MG63 (cell line): ENCODE results near the gene CCNE1. TPM values are rescaled to one million over a fixed set of nuclear protein-coding genes. Genes with fewer than 3 reads are reported as not detected.
A peak's percentile ranks its signal among the peaks of the same experiment; 100 is the strongest.

ENCODE experiments used
- DNase-seq: peaks from one replicate; pipeline ENCODE4 v3.0.0-alpha.2; 2020
- H3K27me3 ChIP-seq: fragments of 250-450 bp; sonication (Bioruptor Pico); 2 replicates; pipeline ENCODE4 v1.5.1; 2020; ENCODE audit warnings: mild to moderate bottlenecking, moderate library complexity
- H3K36me3 ChIP-seq: fragments of 250-450 bp; sonication (Bioruptor Pico); 2 replicates; pipeline ENCODE4 v1.5.1; 2020; ENCODE audit warnings: mild to moderate bottlenecking, moderate library complexity
- H3K4me3 ChIP-seq: fragments of 250-450 bp; sonication (Bioruptor Pico); 2 replicates; pipeline ENCODE4 v1.5.1; 2020; ENCODE audit warnings: mild to moderate bottlenecking, moderate library complexity
- H3K9me3 ChIP-seq: fragments of 250-450 bp; sonication (Bioruptor Pico); 2 replicates; pipeline ENCODE4 v1.5.1; 2020; ENCODE audit warnings: mild to moderate bottlenecking, moderate library complexity
- total RNA-seq: library from RNA; depleted of rRNA; stranded (reverse); fragments of >200 nt; shearing (Covaris generic); gene quantifications from 2 replicates; pipeline ENCODE4 v1.2.3, GENCODE V29; 2014; ENCODE audit warnings: low replicate concordance

Gene CCNE1
- total RNA-seq, 1 experiment from 2014 or later, result 11.3 TPM

DNA sequence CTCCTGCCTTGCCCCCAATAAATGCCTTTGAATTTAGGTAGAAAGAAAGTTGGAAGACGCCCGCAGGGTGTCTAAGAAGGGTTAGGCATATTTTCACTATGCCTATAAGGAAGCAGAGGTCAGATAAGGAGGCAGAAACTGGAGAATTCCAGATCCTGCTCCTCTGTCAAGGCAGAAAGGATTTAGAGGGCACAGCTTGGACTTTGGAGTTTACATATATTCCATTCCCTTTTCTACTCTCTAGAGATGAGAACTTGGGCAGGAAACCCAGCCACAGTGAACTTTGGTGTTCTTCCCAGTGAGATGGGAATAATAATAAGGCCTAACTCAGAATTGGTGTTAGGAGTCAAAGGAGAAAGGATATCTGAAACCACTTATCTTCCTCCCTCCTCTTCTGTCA, 37.4 kb downstream of the CCNE1 start:
- Histone ChIP-seq H3K9me3 (no peaks in the 10 kb centered on the region; the same call in 1 of the 2 replicates), H3K27me3 (no peaks in the 10 kb centered on the region; the same call in 1 of the 2 replicates), H3K4me3 (no peak overlapping the region), H3K36me3 (no peaks in the 10 kb centered on the region)
- no peak for DNase-seq

DNA sequence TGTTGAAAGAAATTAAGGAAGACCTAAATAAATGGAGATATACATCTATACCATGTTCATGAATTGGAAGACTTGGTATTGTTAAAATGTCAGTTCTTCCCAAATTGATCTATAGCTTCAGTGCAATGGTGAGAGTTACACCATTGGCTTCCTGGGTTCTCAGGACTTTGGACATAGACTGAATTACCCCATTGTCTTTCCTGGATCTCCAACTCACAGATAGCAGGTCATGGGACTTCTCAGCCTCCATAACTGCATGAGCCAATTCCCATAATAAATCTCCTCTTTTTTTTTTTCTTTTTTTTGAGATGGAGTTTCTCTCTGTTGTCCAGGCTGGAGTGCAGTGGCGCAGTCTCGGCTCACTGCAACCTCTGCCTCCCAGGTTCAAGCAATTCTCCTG, 38.7 kb downstream of the CCNE1 start:
- Histone ChIP-seq H3K9me3 (no peaks in the 10 kb centered on the region; the same call in 1 of the 2 replicates), H3K4me3 (no peak overlapping the region), H3K36me3 (no peaks in the 10 kb centered on the region), H3K27me3 (no peaks in the 10 kb centered on the region; the same call in 1 of the 2 replicates)
- DNase-seq, result no peak

DNA sequence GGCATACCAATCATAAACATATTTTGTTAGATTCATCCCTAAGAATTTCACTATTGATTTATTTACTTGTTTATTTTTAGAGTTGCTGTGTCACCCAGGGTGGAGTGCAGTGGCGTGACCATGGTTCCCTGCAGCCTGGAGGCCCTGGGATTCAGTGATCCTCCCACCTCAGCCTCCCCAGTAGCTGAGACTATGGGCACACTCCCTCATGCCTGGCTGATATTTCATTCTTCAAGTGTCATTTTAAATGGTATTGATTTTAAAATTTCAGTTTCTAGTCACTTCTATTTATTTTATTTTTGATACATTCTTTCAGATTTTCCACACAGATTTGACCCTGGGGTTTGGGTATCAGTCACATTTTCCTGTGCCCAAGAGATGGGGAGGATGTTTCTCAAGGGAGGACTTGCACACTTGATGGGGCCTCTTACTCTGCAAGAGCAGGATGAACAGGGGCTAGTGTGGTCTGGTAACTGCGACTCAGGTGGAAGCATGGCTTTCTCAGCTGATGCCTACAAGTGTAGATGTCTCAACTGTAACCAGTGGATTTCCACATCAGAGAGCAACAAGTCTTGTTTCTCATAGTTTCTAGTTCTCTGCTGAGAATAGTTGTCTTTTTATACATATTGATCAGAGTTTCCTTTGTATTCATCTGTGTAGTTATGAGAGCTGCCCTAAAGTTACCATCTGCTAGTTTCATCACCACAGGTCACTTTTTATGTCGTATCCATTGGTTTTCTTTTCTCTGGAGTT, 40.2 kb downstream of the CCNE1 start:
- Histone ChIP-seq H3K9me3 (no peaks in the 10 kb centered on the region; the same call in 1 of the 2 replicates), H3K36me3 (no peaks in the 10 kb centered on the region)
- no peak for DNase-seq

DNA sequence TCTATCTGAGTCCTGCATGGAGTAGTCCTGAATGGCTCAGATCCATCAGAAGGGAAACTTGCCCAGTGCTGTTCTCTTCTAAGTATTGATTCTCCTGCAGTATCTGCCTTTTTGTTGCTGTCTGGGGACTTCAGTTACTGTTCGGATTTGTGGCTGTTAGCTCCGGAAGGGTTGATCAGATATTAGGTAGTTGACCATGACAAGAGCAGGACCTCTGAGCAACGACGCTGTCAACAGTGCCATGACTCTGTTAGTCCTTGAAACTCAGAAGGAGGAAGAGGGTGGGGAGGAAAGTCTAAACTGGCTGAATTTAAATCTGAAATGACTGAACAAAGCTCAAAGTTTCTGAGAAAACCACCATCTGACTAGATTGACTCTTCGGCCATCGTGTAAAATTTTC, 42.2 kb downstream of the CCNE1 start:
- no peaks in the 10 kb centered on the region; the same call in 1 of the 2 replicates for H3K9me3 ChIP-seq
- no peaks in the 10 kb centered on the region; the same call in 1 of the 2 replicates for H3K27me3 ChIP-seq
- DNase-seq, result no peak
- no peak overlapping the region for H3K4me3 ChIP-seq
- H3K36me3 ChIP-seq, result no peaks in the 10 kb centered on the region

More for the DNA sequence above, 40.2 kb downstream of the CCNE1 start:
- Histone ChIP-seq H3K4me3 (no peak overlapping the region), H3K27me3 (no peaks in the 10 kb centered on the region; the same call in 1 of the 2 replicates)

DNA sequence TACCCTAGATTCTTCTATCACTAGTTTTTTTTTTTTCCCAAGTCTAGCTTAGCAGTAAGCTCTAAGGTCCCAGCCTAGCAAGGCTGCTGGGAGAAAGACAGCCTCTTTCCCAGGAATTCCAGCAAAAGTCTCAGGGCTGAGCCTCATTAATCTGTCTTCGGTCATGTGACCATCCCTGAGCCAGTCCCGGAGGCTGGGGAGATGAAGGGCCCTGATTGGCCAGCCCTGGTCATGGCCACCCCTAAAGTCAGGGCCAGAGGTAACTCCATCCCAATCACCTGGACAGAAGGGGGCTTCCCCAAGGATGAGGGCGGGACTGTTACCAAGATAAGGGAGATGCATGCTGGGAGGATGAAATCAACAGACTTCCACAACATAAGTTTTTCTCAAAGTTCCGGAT, 43.3 kb downstream of the CCNE1 start:
- Histone ChIP-seq H3K4me3 (no peak overlapping the region), H3K36me3 (no peaks in the 10 kb centered on the region), H3K9me3 (no peaks in the 10 kb centered on the region; the same call in 1 of the 2 replicates), H3K27me3 (no peaks in the 10 kb centered on the region; the same call in 1 of the 2 replicates)
- no peak for DNase-seq

DNA sequence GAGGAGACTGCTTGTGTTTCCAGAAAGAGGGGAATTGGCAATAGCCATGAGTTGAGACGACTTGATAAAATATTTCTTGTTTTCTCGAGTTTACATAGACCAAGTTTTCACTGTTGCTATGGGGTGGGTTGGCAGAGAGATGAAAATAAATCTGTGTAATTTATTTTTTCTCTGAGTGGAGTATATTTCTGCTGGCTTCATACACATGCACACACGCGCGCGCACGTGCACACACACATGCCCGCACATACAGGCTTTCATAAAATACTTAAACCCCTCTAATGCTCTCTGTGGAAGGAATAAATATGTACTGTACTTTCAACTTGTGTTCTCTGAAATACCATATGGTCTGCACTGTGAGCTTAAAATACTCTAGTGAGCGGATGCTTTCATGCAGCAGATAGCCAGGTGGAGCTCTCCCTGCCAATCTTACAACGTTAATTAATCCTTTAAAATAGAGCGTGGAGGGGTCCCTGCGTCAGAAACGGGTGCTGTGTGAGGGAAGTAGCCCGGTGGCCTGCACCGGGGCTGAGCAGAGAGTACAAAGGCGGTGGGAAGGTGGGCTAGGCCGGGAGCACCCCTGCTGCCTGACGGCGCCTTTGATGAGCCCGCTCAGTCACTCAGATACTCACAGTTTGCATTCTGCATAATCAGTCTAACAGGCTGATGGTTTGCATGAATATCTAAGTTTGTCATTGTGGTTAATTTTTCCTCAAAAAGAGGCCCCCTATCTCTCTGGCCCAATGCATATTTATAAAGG, 44.1 kb downstream of the CCNE1 start:
- Histone ChIP-seq H3K4me3 (no peak overlapping the region), H3K27me3 (no peaks in the 10 kb centered on the region; the same call in 1 of the 2 replicates), H3K9me3 (no peaks in the 10 kb centered on the region; the same call in 1 of the 2 replicates), H3K36me3 (no peaks in the 10 kb centered on the region)
- DNase-seq, result no peak

DNA sequence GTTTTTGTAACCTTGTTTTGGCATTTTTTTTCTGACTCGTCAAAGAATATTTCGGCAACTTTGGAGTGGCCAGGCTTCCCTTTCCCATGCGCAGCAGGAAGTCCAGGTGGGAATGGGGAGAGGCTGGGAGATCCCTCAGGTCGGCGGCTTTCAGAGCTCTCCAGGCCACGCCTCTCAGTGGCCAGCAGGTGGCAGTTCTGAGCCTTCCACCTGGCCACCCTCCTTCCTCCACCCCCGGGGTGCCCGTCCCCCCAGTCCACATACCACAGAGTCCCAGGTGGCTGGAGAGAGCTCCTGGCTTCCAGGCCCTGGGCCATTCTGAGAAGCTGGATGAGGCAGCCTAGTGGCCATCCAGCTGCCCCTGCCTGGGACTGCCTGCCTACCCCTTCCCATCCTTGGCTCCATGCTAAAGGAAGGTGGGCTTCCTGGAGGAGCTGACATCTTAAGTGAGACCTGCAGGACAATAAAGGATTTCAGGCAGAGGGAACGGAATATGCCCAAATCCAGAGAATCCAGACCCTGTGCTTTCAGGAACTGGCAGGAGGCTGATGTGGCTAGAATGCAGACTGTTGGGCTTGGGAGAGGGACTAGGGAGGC, 46.3 kb downstream of the CCNE1 start:
- Histone ChIP-seq H3K9me3 (no peaks in the 10 kb centered on the region), H3K36me3 (no peaks in the 10 kb centered on the region), H3K4me3 (no peak overlapping the region), H3K27me3 (no peaks in the 10 kb centered on the region)
- no peak for DNase-seq

DNA sequence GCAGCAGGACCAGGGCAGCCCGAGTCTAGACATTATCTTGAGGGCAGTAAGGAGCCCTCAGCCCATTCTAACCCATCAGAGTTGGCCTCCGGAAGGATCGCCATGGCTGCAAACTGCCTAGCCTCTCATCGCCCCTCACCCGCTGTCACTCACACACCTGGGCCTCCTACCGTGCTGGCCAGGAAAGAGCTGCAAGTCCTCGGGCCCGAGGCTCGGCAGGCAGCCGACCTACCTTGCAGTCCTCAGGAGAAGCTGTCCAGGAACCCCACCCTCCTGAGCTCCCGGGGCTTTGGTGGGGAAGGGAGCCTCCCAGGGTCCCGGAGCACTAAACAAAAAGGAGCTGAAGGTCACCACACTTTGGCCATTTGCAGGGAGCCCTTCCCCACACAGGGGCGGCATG, 46.8 kb downstream of the CCNE1 start:
- no peak for DNase-seq
- Histone ChIP-seq H3K36me3 (no peaks in the 10 kb centered on the region), H3K27me3 (no peaks in the 10 kb centered on the region), H3K4me3 (no peak overlapping the region), H3K9me3 (no peaks in the 10 kb centered on the region)

DNA sequence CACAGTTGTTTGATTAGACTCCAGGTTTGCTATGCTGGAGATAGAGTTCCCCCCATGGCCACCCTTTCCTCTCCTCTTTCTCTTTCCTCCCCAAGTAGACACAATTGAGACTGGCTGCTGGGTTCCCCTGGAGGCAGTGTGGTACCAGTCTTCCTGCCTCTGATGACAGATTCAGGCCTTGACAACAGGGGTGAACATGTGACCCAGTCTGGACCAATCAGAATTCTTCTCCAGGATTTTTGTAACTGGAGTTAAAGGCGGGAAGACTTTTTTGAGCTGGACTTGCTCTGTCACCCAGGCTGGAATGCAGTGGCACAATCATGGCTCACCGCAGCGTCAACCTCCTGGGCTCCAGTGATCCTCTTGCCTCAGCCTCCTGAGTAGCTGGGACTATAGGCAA, 48.7 kb downstream of the CCNE1 start:
- no peak for DNase-seq
- no peaks in the 10 kb centered on the region for H3K36me3 ChIP-seq
- peaks cover 5% of the 10 kb centered on the region; the same call in 1 of the 2 replicates for H3K27me3 ChIP-seq
- no peaks in the 10 kb centered on the region for H3K9me3 ChIP-seq
- H3K4me3 ChIP-seq, result no peak overlapping the region

DNA sequence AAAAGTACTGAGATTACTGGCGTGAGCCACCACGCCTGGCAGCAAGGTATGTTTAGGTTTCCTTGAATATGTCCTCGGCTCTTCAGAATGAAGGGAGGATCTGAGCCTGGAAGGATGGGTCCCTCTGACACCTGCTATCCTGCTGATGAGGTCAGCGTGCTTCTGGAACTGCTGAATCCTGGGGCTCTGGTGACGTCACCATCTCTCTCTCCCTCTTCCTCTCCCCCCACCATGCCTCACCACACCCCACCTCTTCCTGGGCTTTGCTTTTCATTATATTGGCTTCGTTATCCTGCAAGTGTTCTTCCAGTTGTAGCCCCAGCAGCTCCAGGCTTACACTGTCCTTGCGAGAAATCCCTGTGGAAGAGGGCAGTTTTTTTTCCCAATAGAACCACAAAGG, 49.8 kb downstream of the CCNE1 start:
- Histone ChIP-seq H3K27me3 (peaks cover 6% of the 10 kb centered on the region; the same call in 1 of the 2 replicates), H3K4me3 (no peak overlapping the region), H3K9me3 (no peaks in the 10 kb centered on the region; the same call in 1 of the 2 replicates), H3K36me3 (no peaks in the 10 kb centered on the region)
- no peak for DNase-seq

DNA sequence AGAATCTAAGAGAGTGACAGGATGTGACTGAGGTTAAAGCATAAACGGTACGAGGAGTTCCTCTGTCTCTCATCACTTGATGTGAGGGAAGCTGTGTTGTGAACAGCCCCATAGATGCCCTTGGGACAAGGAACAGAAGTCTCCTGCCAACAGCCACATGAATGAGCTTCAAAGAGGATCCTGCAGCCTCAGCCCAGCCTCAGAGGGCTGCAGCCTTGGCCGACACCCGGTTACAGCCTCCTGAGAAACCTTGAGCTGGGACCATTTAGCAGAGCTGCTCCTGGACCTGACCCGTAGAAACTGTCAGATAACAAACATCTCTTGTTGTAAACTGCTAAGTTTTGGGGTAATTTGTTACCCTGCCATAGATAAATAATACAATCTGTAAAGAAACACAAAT, 54.2 kb downstream of the CCNE1 start:
- Histone ChIP-seq H3K4me3 (no peak overlapping the region), H3K36me3 (no peaks in the 10 kb centered on the region), H3K27me3 (peaks cover 8% of the 10 kb centered on the region; the same call in 1 of the 2 replicates), H3K9me3 (peaks cover 4% of the 10 kb centered on the region; the same call in 1 of the 2 replicates)
- no peak for DNase-seq

DNA sequence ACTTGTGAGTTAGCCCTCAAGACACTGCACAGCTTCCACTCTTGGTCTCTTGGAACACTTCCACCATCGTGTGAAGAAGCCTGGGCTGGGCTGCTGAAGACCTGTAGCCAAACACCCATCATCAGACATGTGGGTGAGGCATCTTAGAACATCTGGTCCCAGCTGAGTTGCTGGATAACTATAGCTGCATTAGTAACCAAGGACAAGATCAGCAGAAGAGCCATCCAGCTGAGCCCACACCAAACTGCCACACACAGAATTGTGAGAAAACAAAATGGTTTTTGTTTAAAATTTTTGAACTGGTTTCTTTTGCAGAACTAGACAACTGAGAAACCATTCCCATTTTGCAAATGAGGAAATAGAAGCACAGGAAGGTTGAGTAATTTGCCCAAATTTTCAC, 56.2 kb downstream of the CCNE1 start:
- Histone ChIP-seq H3K27me3 (peaks cover 8% of the 10 kb centered on the region; the same call in 1 of the 2 replicates), H3K4me3 (no peak overlapping the region), H3K36me3 (no peaks in the 10 kb centered on the region), H3K9me3 (peaks cover 4% of the 10 kb centered on the region; the same call in 1 of the 2 replicates)
- DNase-seq, result no peak

DNA sequence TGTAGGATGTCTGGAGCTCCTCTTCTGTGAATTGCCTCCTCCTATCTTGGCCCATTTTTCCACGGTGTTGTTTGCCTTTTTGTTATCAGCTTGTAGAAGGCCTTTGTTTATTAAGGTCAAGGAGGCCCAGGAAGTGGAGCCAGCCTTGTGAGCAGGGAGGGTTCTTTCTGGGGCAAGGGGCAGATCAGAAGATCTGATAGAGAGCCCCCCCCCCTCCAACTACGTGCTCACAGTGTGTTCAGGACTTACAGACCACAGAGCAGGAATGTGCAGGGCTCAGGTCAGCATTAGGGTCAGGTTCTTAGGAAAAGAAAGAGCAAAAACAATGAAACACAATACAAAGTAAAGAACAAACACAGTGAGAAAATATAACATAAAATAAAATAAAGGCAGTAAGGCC, 59.4 kb downstream of the CCNE1 start:
- H3K4me3 ChIP-seq, result no peak overlapping the region
- H3K27me3 ChIP-seq, result peaks cover 2% of the 10 kb centered on the region; the same call in 1 of the 2 replicates
- DNase-seq, result no peak
- peaks cover 4% of the 10 kb centered on the region; the same call in 1 of the 2 replicates for H3K9me3 ChIP-seq
- H3K36me3 ChIP-seq, result no peaks in the 10 kb centered on the region

DNA sequence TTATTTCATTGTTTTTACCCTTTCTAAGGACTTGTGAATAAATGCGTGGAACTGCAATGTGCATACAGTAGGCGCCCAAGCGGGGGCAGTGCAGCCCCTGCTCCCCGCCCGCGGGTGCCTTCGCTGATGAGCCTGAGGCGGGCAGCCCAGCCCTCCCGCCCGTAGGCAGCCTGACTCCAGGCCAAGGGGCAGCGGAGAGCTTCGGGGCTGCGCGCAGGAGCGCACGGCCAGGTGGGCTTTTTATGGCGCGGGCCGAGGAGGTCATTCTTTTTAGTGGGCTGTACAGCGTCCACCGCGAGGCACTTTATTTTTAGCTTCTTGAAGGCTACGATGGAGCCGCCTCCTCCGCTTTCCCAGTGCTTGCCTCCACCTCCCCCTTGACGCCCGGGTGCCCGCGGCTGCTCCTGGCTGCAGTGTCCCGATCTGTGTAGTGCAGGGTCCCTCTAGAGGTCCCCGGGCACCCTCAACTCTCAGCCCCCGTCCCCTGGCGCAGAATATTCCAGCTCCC, 60.5 kb downstream of the CCNE1 start:
- Histone ChIP-seq H3K4me3 (no peak overlapping the region), H3K9me3 (no peaks in the 10 kb centered on the region), H3K36me3 (no peaks in the 10 kb centered on the region), H3K27me3 (no peaks in the 10 kb centered on the region)
- DNase-seq, result no peak

DNA sequence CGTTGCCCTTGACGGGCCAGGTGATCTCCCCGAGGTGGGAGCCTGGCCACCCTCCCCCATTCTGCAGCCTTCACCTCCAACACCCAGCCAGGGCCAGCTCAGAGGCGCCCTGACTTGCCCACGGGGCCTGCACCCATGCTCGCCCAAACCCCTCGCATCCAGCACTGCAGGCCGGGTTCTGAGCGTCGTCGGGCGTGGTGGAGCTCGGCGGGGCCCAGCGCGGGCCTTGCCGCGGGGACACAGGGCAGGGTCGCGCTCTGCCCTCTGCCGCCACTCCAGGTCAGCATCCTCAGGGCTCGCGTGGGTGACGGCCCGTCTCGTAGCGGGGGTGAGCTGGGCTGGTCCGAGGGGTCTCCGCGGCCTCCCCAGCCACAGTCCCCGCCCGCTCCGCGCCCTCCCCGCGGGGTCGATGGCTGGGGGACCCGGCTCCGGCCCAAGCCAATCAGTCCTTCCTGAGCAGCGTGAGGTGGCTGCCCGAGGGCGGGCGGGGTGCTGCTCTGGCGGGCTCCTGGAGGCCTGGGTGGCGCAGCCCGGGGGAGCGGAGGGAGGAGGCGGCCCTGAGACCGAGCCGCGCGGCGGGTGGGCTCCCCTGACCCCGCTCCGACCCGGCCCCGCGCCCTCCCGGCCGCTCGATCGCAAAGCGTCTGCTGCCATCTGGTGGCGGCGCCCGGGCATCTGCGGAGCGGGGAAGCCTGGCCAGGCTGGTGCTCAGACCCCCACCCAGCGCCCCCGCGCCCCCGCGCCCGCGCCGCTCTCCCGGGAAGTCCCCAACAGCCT, 61.4 kb downstream of the CCNE1 start:
- no peaks in the 10 kb centered on the region for H3K27me3 ChIP-seq
- H3K9me3 ChIP-seq, result no peaks in the 10 kb centered on the region
- peak overlapping the region; percentile 43 for H3K4me3 ChIP-seq
- DNase-seq, result peak; percentile 57
- H3K36me3 ChIP-seq, result no peaks in the 10 kb centered on the region
